ENCODE measurements around the gene TBC1D22A. TPM values are rescaled to one million over a fixed set of nuclear protein-coding genes. Genes with fewer than 3 reads are reported as not detected.
"Not testable (repeated sequence)": the region's sequence is repeated elsewhere in the genome, so short reads cannot be mapped to it uniquely, and the experiment has no call there.

TBC1D22A gene
- polyA plus RNA-seq, 2 donors, result 15.1 to 17.4 TPM

DNA sequence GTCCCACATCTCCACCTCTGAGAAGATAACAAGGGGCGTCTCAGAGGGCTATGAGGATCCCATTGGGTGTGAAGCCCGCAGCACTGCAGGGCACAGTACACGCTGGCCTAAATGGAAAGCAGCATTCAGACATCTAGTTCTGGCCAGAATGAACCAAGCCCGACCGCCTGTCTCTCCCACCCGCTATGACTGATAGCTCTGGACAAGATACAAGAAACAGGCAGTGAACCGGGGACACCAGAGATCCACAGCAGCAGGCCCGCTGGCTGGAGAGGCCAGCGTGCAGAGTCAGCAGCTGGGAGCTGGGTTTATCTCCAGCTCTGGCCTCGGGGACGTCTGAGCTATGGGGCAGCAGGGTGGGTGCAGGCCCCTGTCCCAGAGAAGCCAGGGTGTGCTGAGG is 34.0 kb upstream of the TBC1D22A start:
- Histone ChIP-seq H3K9me3 (ENCODE audit: control insufficient read depth in 2 of 2, insufficient read depth in 1 of 2, low read depth in 1 of 2, low read length in 1 of 2) (no peaks in the 10 kb centered on the region), H3K4me3 (ENCODE audit: low read depth in 1 of 2, low read length in 2 of 2) (no peak overlapping the region), H3K4me1 (ENCODE audit: control insufficient read depth in 2 of 2, insufficient read depth in 2 of 2, low read length in 1 of 2) (peaks cover 13 to 26% of the 10 kb centered on the region in 2 donors), H3K27ac (ENCODE audit: low read depth in 2 of 2, low read length in 1 of 2) (no peak overlapping the region), H3K27me3 (ENCODE audit: control insufficient read depth in 1 of 2, insufficient read depth in 2 of 2, low read length in 2 of 2) (no peaks in the 10 kb centered on the region), H3K36me3 (ENCODE audit: control insufficient read depth in 2 of 2, insufficient read depth in 2 of 2, low read length in 1 of 2) (peaks cover 3 to 8% of the 10 kb centered on the region in 2 donors)
- 77 to 83% methylated on average over 11 of the region's 11 CpGs for WGBS, 2 donors

DNA sequence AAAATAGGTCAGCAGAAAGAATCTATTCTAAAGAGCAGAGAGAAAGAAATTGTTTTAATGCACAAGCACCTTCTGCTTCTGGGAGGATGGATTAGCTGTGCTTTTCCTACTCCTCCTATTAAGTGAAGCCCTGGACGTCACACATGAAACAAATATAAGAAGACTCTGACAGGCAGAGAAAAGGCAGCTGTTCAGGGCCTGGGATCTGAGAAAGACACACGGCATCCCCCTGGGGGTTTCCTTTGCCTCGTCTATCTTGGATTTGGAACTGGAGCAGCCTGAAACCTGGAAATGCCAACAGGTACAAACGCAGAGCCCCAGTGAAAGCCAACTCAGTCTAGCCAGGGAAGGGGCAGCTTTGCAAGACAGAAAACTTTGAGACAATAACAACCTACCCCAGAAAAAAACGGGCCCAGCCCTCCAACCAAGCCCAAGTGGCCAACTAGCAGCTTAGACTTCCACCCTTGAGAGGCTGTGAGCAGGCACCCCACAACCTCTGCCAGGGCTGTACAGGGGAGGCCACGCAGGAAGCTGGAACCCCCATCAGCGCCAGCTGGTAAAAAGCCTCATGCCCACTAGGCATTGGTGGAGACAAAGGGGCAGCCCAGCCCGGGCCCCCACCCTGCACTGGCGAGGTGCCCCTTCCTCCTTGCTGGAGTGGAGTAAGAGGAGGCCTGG is 31.7 kb upstream of the TBC1D22A start:
- Histone ChIP-seq H3K4me1 (ENCODE audit: control insufficient read depth in 2 of 2, insufficient read depth in 2 of 2, low read length in 1 of 2) (peaks cover 16 to 40% of the 10 kb centered on the region in 2 donors), H3K36me3 (ENCODE audit: control insufficient read depth in 2 of 2, insufficient read depth in 2 of 2, low read length in 1 of 2) (peaks cover 0 to 3% of the 10 kb centered on the region in 2 donors), H3K27ac (ENCODE audit: low read depth in 2 of 2, low read length in 1 of 2) (peak overlapping the region; percentile 74 to 82), H3K4me3 (ENCODE audit: low read depth in 1 of 2, low read length in 2 of 2) (no peak overlapping the region), H3K27me3 (ENCODE audit: control insufficient read depth in 1 of 2, insufficient read depth in 2 of 2, low read length in 2 of 2) (no peaks in the 10 kb centered on the region), H3K9me3 (ENCODE audit: control insufficient read depth in 2 of 2, insufficient read depth in 1 of 2, low read depth in 1 of 2, low read length in 1 of 2) (no peaks in the 10 kb centered on the region)
- WGBS, 2 donors, result 41 to 44% methylated on average over 9 of the region's 9 CpGs

DNA sequence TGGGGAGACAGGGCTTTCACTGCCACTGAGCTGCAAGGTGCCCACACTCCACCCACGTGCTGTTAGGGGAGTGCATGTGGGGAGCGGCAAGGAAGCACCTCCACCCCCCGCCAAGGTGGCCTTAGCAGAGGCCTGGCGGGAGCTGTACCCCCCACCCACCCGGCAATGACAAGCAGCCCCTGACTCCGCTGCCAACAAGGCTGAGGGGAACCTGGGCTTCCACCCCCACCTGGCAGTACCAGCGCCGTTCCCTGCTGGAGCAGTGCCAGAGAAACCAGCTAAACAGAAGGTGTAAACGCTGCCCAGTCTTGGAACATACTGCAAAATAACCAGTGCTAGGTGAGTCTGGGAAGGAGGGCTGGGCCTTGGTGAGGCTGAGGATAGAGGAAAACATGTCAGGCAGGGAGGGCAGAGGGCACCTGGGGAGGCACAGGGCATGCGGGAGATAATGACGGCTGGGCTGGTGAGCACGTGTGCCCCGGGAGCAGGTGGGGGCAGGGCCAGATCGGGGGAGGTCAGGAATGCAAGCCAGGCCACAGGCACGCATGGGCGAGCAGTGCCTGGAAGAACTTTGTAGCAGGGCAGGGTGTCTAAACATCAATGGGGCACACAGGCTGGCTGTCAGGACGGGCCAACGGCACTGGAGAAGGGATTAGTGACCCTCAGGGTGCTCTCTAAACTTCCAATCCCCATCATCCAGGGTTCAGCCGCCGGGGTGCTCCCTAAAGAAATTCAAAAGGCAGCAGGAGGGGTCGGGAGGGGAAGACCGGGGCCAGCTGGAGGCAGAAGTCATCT is 31.0 kb upstream of the TBC1D22A start:
- Histone ChIP-seq H3K4me1 (ENCODE audit: control insufficient read depth in 2 of 2, insufficient read depth in 2 of 2, low read length in 1 of 2) (peaks cover 16 to 41% of the 10 kb centered on the region in 2 donors), H3K4me3 (ENCODE audit: low read depth in 1 of 2, low read length in 2 of 2) (no peak overlapping the region), H3K9me3 (ENCODE audit: control insufficient read depth in 2 of 2, insufficient read depth in 1 of 2, low read depth in 1 of 2, low read length in 1 of 2) (no peaks in the 10 kb centered on the region), H3K36me3 (ENCODE audit: control insufficient read depth in 2 of 2, insufficient read depth in 2 of 2, low read length in 1 of 2) (peaks cover 0 to 3% of the 10 kb centered on the region in 2 donors), H3K27ac (ENCODE audit: low read depth in 2 of 2, low read length in 1 of 2) (peak overlapping the region; percentile 74 to 82), H3K27me3 (ENCODE audit: control insufficient read depth in 1 of 2, insufficient read depth in 2 of 2, low read length in 2 of 2) (no peaks in the 10 kb centered on the region)
- WGBS, 2 donors, result 35 to 45% methylated on average over 22 of the region's 22 CpGs

DNA sequence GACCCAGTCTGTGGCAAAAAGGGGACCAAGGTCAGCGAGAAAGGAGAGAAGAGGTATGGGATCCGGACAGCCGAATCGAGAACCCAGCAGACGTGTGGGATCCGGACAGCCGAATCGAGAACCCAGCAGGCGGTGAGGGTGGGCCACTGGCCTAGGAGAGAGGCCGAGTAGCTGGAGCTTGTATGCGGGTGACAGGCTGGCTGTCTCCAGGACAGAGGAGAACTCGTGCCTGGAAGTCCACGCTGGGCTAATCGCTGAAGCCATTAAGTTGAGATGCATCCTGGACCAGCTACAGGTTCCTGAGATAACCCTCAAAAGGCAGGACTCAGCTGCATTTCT is 30.4 kb upstream of the TBC1D22A start:
- peaks cover 0 to 3% of the 10 kb centered on the region in 2 donors for H3K36me3 ChIP-seq (ENCODE audit: control insufficient read depth in 2 of 2, insufficient read depth in 2 of 2, low read length in 1 of 2)
- H3K27me3 ChIP-seq (ENCODE audit: control insufficient read depth in 1 of 2, insufficient read depth in 2 of 2, low read length in 2 of 2), result no peaks in the 10 kb centered on the region
- 78 to 80% methylated on average over 14 of the region's 14 CpGs for WGBS, 2 donors
- peak overlapping the region; percentile 61 to 82 for H3K27ac ChIP-seq (ENCODE audit: low read depth in 2 of 2, low read length in 1 of 2)
- no peaks in the 10 kb centered on the region for H3K9me3 ChIP-seq (ENCODE audit: control insufficient read depth in 2 of 2, insufficient read depth in 1 of 2, low read depth in 1 of 2, low read length in 1 of 2)
- peaks cover 16 to 44% of the 10 kb centered on the region in 2 donors for H3K4me1 ChIP-seq (ENCODE audit: control insufficient read depth in 2 of 2, insufficient read depth in 2 of 2, low read length in 1 of 2)
- H3K4me3 ChIP-seq (ENCODE audit: low read depth in 1 of 2, low read length in 2 of 2), result no peak overlapping the region

DNA sequence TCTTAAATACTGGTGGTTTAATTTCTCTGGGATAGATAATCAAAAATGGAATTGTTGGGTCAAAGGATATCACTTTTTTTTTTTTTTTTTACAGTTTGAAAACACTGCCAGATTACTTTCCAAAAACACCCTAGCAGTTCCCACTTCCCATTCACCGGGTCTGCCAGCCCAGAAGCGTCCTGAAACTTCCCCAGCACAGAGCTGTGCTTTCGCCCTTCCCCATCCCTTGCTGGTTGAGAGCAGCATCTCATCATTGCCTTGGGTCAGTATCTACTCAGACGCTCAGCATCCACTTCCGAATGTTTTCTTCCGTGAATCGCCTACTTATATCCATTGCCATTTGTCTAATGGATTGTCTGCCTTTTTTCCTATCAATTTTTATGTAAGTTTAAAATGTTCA is 29.9 kb upstream of the TBC1D22A start:
- no peak overlapping the region for H3K27ac ChIP-seq (ENCODE audit: low read depth in 2 of 2, low read length in 1 of 2)
- peaks cover 16 to 44% of the 10 kb centered on the region in 2 donors for H3K4me1 ChIP-seq (ENCODE audit: control insufficient read depth in 2 of 2, insufficient read depth in 2 of 2, low read length in 1 of 2)
- no peaks in the 10 kb centered on the region for H3K27me3 ChIP-seq (ENCODE audit: control insufficient read depth in 1 of 2, insufficient read depth in 2 of 2, low read length in 2 of 2)
- no peaks in the 10 kb centered on the region for H3K9me3 ChIP-seq (ENCODE audit: control insufficient read depth in 2 of 2, insufficient read depth in 1 of 2, low read depth in 1 of 2, low read length in 1 of 2)
- peaks cover 0 to 3% of the 10 kb centered on the region in 2 donors for H3K36me3 ChIP-seq (ENCODE audit: control insufficient read depth in 2 of 2, insufficient read depth in 2 of 2, low read length in 1 of 2)
- no peak overlapping the region for H3K4me3 ChIP-seq (ENCODE audit: low read depth in 1 of 2, low read length in 2 of 2)
- 78 to 84% methylated on average over 7 of the region's 7 CpGs for WGBS, 2 donors

GRCh38 chr22:46734213-46734722 is 28.2 kb upstream of the TBC1D22A start:
- not testable (repeated sequence) for H3K36me3 ChIP-seq (ENCODE audit: control insufficient read depth in 2 of 2, insufficient read depth in 2 of 2, low read length in 1 of 2); H3K9me3 ChIP-seq (ENCODE audit: control insufficient read depth in 2 of 2, insufficient read depth in 1 of 2, low read depth in 1 of 2, low read length in 1 of 2); H3K4me3 ChIP-seq (ENCODE audit: low read depth in 1 of 2, low read length in 2 of 2); H3K27me3 ChIP-seq (ENCODE audit: control insufficient read depth in 1 of 2, insufficient read depth in 2 of 2, low read length in 2 of 2); H3K27ac ChIP-seq (ENCODE audit: low read depth in 2 of 2, low read length in 1 of 2)
- WGBS, 2 donors, result 22% methylated on average over 12 of the region's 12 CpGs
- H3K4me1 ChIP-seq (ENCODE audit: control insufficient read depth in 2 of 2, insufficient read depth in 2 of 2, low read length in 1 of 2), result peaks cover 16 to 41% of the 10 kb centered on the region in 2 donors

GRCh38 chr22:46734830-46735453 is 27.5 kb upstream of the TBC1D22A start:
- Histone ChIP-seq H3K4me3 (ENCODE audit: low read depth in 1 of 2, low read length in 2 of 2) (no peak overlapping the region), H3K4me1 (ENCODE audit: control insufficient read depth in 2 of 2, insufficient read depth in 2 of 2, low read length in 1 of 2) (peaks cover 16 to 44% of the 10 kb centered on the region in 2 donors)

DNA sequence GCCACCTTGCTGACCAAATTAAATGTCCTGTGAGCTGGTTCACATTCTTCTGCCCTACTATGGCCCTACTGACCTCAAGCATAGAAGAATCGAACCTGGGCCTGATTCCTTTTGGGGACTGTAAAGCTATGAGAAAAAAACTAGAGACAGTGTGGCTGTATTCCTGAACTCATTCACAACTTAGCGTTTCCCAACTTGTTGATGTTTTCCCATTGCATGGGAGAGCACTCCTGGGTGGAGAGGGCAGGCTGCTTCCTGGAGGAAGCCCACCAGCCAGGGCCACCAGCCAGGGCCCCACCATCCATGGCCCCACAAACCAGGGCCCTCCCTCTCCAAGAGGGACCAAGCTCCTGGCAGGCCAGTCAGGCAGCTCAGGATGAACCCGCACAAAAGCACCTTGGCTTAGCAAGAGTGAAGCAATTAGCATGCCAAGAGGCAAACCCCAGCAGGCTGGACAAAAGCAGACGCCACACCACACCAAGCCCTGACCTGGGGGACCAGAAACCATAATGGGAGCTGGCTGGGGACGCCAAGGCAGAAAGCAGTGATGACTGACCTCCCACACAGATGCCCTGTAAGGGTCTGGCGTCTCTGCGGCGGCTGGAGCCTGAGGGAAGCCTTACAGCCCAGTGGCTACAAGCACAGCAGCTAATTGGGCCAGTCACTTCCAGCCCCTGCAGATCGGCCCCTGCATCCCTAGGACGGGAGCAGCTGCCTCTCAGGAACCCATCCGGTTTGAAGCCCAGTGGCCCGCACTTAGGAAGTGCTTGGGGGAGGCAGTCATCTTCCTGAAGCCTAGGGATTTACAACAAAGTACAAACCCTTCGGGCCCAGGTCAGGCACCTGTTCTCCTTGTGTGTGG is 26.5 kb upstream of the TBC1D22A start:
- no peaks in the 10 kb centered on the region for H3K36me3 ChIP-seq (ENCODE audit: control insufficient read depth in 2 of 2, insufficient read depth in 2 of 2, low read length in 1 of 2)
- no peaks in the 10 kb centered on the region for H3K9me3 ChIP-seq (ENCODE audit: control insufficient read depth in 2 of 2, insufficient read depth in 1 of 2, low read depth in 1 of 2, low read length in 1 of 2)
- H3K27me3 ChIP-seq (ENCODE audit: control insufficient read depth in 1 of 2, insufficient read depth in 2 of 2, low read length in 2 of 2), result no peaks in the 10 kb centered on the region
- H3K4me3 ChIP-seq (ENCODE audit: low read depth in 1 of 2, low read length in 2 of 2), result peak overlapping the region; percentile 7 to 91
- WGBS, 2 donors, result 54 to 55% methylated on average over 13 of the region's 13 CpGs
- H3K27ac ChIP-seq (ENCODE audit: low read depth in 2 of 2, low read length in 1 of 2), result peak overlapping the region; percentile 15 to 87
- H3K4me1 ChIP-seq (ENCODE audit: control insufficient read depth in 2 of 2, insufficient read depth in 2 of 2, low read length in 1 of 2), result peaks cover 14 to 40% of the 10 kb centered on the region in 2 donors

More at GRCh38 chr22:46734830-46735453, 27.5 kb upstream of the TBC1D22A start:
- Histone ChIP-seq H3K27ac (ENCODE audit: low read depth in 2 of 2, low read length in 1 of 2) (peak overlapping the region; percentile 8 to 87), H3K9me3 (ENCODE audit: control insufficient read depth in 2 of 2, insufficient read depth in 1 of 2, low read depth in 1 of 2, low read length in 1 of 2) (no peaks in the 10 kb centered on the region), H3K27me3 (ENCODE audit: control insufficient read depth in 1 of 2, insufficient read depth in 2 of 2, low read length in 2 of 2) (no peaks in the 10 kb centered on the region), H3K36me3 (ENCODE audit: control insufficient read depth in 2 of 2, insufficient read depth in 2 of 2, low read length in 1 of 2) (no peaks in the 10 kb centered on the region)
- WGBS, 2 donors, result 18 to 23% methylated on average over 12 of the region's 12 CpGs

DNA sequence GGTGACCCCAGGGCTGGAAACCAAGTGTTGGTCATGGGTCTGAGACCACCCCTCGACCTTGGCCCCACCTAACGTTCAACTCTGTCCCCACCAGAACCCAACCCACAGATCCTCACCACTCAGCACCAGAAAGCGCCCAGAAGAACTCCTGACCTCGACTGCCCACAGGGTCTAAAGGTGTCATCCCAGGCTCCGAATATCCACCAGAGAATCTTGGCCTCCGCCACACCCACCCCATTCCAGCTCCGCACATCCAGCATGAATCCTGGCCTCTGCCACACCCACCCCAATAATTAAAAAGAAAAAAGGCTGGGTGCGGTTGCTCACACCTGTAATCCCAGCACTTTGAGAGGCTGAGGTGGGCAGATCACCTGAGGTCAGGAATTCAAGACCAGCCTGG is 25.7 kb upstream of the TBC1D22A start:
- Histone ChIP-seq H3K4me1 (ENCODE audit: control insufficient read depth in 2 of 2, insufficient read depth in 2 of 2, low read length in 1 of 2) (peaks cover 11 to 32% of the 10 kb centered on the region in 2 donors), H3K9me3 (ENCODE audit: control insufficient read depth in 2 of 2, insufficient read depth in 1 of 2, low read depth in 1 of 2, low read length in 1 of 2) (no peaks in the 10 kb centered on the region), H3K36me3 (ENCODE audit: control insufficient read depth in 2 of 2, insufficient read depth in 2 of 2, low read length in 1 of 2) (no peaks in the 10 kb centered on the region), H3K4me3 (ENCODE audit: low read depth in 1 of 2, low read length in 2 of 2) (peak overlapping the region; percentile 59 to 91), H3K27ac (ENCODE audit: low read depth in 2 of 2, low read length in 1 of 2) (peak overlapping the region; percentile 15 to 90), H3K27me3 (ENCODE audit: control insufficient read depth in 1 of 2, insufficient read depth in 2 of 2, low read length in 2 of 2) (no peaks in the 10 kb centered on the region)
- WGBS, 2 donors, result 43 to 47% methylated on average over 8 of the region's 8 CpGs
